Measurements from ENCODE around the gene CDH10. TPM values are rescaled to one million over a fixed set of nuclear protein-coding genes. Genes with fewer than 3 reads are reported as not detected.
A peak's percentile ranks its signal among the peaks of the same experiment; 100 is the strongest.

Gene CDH10
- total RNA-seq, 2 donors from 2014 or later = 0.82 to 1.6 TPM

DNA sequence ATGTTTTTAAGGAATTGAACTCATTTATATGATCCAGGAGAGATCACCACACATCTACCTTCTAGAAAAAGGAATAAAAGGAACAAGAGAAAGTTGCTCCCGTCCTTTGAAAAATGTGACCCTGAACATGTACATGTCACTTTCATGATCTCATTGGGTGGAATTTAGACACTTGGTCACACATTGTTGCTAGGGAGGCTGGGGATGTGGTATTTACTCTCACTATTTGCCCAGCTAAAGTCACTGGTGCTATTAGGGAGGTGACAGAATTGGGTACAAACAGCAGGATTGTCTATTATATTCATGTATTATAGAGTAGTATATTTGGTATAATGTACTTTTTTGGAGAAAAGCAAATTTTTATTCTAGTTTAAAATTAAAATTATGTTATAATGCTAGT, 2.1 kb upstream of the CDH10 start:
- peaks cover 17% of the 10 kb centered on the region for H3K27me3 Mint-ChIP-seq (ENCODE audit: insufficient read depth)
- no peaks in the 10 kb centered on the region for H3K9me3 ChIP-seq (ENCODE audit: control insufficient read depth, low read length)
- no peaks in the 10 kb centered on the region for H3K27me3 ChIP-seq (ENCODE audit: control insufficient read depth, insufficient read depth, low read length, poor library complexity, severe bottlenecking)
- DNase-seq = no peak
- no peak overlapping the region for H3K4me3 ChIP-seq (ENCODE audit: low read length)
- H3K9ac ChIP-seq (ENCODE audit: extremely low read depth, low read length, poor library complexity, severe bottlenecking) = no peak overlapping the region
- no peak overlapping the region for H3K27ac ChIP-seq (ENCODE audit: low read depth, low read length)
- 80 to 81% methylated on average over 1 of the region's 1 CpG for WGBS, 2 experiments (ENCODE audit: insufficient coverage in 1 of 2, insufficient read length in 1 of 2)
- TF ChIP-seq, protein P1, sequence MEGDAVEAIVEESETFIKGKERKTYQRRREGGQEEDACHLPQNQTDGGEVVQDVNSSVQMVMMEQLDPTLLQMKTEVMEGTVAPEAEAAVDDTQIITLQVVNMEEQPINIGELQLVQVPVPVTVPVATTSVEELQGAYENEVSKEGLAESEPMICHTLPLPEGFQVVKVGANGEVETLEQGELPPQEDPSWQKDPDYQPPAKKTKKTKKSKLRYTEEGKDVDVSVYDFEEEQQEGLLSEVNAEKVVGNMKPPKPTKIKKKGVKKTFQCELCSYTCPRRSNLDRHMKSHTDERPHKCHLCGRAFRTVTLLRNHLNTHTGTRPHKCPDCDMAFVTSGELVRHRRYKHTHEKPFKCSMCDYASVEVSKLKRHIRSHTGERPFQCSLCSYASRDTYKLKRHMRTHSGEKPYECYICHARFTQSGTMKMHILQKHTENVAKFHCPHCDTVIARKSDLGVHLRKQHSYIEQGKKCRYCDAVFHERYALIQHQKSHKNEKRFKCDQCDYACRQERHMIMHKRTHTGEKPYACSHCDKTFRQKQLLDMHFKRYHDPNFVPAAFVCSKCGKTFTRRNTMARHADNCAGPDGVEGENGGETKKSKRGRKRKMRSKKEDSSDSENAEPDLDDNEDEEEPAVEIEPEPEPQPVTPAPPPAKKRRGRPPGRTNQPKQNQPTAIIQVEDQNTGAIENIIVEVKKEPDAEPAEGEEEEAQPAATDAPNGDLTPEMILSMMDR (conservative IDR thresholded peaks at IDR 0.05) = no peak
- H3K9me3 Mint-ChIP-seq = no peaks in the 10 kb centered on the region
- H3K4me1 Mint-ChIP-seq = peaks cover 36% of the 10 kb centered on the region
- H3K36me3 Mint-ChIP-seq (ENCODE audit: low read depth) = no peaks in the 10 kb centered on the region
- no peaks in the 10 kb centered on the region for H3K4me1 ChIP-seq (ENCODE audit: control insufficient read depth, insufficient read depth, low read length)
- no peaks in the 10 kb centered on the region for H3K36me3 ChIP-seq (ENCODE audit: control insufficient read depth, insufficient read depth, low read length)
- no peak overlapping the region for H3K27ac Mint-ChIP-seq
- no peak overlapping the region for H3K4me3 Mint-ChIP-seq

DNA sequence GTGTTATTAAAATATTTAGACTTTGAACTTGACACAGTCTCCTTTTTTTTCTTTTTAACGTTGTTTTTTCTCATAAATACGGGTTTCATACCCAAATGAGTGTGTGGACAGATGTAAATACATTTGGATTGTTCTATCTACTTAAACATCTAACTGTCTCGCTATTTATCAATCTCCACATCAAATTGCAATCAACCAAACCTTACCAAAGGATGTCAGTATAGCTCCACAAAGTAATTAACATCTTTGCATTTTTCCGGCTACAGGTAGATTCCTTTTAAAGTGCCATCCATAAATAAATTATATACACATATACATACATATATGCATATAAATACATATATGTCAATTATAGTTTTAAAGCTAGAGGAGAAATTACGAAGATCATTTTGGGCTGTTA, 705 bp upstream of the CDH10 start:
- TF ChIP-seq, protein P1 (conservative IDR thresholded peaks at IDR 0.05) = no peak
- peaks cover 25% of the 10 kb centered on the region for H3K4me1 Mint-ChIP-seq
- Histone ChIP-seq H3K4me1 (ENCODE audit: control insufficient read depth, insufficient read depth, low read length) (no peaks in the 10 kb centered on the region), H3K4me3 (ENCODE audit: low read length) (peak overlapping the region; percentile 84), H3K9me3 (ENCODE audit: control insufficient read depth, low read length) (no peaks in the 10 kb centered on the region), H3K36me3 (ENCODE audit: control insufficient read depth, insufficient read depth, low read length) (no peaks in the 10 kb centered on the region), H3K27ac (ENCODE audit: low read depth, low read length) (no peak overlapping the region), H3K27me3 (ENCODE audit: control insufficient read depth, insufficient read depth, low read length, poor library complexity, severe bottlenecking) (no peaks in the 10 kb centered on the region), H3K9ac (ENCODE audit: extremely low read depth, low read length, poor library complexity, severe bottlenecking) (no peak overlapping the region)
- H3K36me3 Mint-ChIP-seq (ENCODE audit: low read depth) = no peaks in the 10 kb centered on the region
- peak overlapping the region; percentile 63 for H3K4me3 Mint-ChIP-seq
- WGBS, 2 experiments (ENCODE audit: insufficient coverage in 1 of 2, insufficient read length in 1 of 2) = 87% methylated on average over 3 of the region's 5 CpGs; no CpG with 5 or more reads in 1 of the 2 experiments
- no peaks in the 10 kb centered on the region for H3K9me3 Mint-ChIP-seq
- no peak overlapping the region for H3K27ac Mint-ChIP-seq
- no peak for DNase-seq
- H3K27me3 Mint-ChIP-seq (ENCODE audit: insufficient read depth) = peaks cover 21% of the 10 kb centered on the region

DNA sequence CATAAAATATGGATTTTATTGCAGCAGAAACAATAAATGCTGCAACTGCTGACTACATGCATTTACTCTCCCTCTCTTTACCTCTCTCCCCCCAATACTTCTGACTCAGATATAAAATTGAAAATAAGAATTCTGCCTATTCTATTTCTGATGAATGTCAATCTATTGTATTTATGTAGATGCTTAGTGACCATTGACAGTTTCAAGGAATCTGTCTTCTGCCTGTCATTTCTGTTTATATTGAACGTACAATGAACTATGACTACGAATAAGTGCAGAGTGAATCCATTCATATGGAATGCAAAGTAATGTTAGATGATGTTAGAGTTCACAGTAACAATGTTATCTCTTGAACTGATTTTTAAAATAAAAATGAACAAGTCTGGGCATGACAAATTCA, 898 bp downstream of the CDH10 start:
- no peak overlapping the region for H3K27ac Mint-ChIP-seq
- H3K27ac ChIP-seq (ENCODE audit: low read depth, low read length) = no peak overlapping the region

More for the DNA sequence above, 898 bp downstream of the CDH10 start:
- Mint-ChIP-seq H3K27me3 (ENCODE audit: insufficient read depth) (peaks cover 32% of the 10 kb centered on the region), H3K36me3 (ENCODE audit: low read depth) (no peaks in the 10 kb centered on the region), H3K4me1 (peaks cover 18% of the 10 kb centered on the region), H3K4me3 (peak overlapping the region; percentile 63), H3K9me3 (no peaks in the 10 kb centered on the region)
- 60 to 73% methylated on average over 2 of the region's 2 CpGs for WGBS, 2 experiments (ENCODE audit: insufficient coverage in 1 of 2, insufficient read length in 1 of 2)
- TF ChIP-seq, protein P1 (conservative IDR thresholded peaks at IDR 0.05) = no peak
- no peak for DNase-seq
- Histone ChIP-seq H3K36me3 (ENCODE audit: control insufficient read depth, insufficient read depth, low read length) (no peaks in the 10 kb centered on the region), H3K27me3 (ENCODE audit: control insufficient read depth, insufficient read depth, low read length, poor library complexity, severe bottlenecking) (no peaks in the 10 kb centered on the region), H3K4me1 (ENCODE audit: control insufficient read depth, insufficient read depth, low read length) (no peaks in the 10 kb centered on the region), H3K9ac (ENCODE audit: extremely low read depth, low read length, poor library complexity, severe bottlenecking) (no peak overlapping the region), H3K9me3 (ENCODE audit: control insufficient read depth, low read length) (no peaks in the 10 kb centered on the region), H3K4me3 (ENCODE audit: low read length) (peak overlapping the region; percentile 84)
